ENCODE results near the gene DLL4.

DLL4 gene

DNA sequence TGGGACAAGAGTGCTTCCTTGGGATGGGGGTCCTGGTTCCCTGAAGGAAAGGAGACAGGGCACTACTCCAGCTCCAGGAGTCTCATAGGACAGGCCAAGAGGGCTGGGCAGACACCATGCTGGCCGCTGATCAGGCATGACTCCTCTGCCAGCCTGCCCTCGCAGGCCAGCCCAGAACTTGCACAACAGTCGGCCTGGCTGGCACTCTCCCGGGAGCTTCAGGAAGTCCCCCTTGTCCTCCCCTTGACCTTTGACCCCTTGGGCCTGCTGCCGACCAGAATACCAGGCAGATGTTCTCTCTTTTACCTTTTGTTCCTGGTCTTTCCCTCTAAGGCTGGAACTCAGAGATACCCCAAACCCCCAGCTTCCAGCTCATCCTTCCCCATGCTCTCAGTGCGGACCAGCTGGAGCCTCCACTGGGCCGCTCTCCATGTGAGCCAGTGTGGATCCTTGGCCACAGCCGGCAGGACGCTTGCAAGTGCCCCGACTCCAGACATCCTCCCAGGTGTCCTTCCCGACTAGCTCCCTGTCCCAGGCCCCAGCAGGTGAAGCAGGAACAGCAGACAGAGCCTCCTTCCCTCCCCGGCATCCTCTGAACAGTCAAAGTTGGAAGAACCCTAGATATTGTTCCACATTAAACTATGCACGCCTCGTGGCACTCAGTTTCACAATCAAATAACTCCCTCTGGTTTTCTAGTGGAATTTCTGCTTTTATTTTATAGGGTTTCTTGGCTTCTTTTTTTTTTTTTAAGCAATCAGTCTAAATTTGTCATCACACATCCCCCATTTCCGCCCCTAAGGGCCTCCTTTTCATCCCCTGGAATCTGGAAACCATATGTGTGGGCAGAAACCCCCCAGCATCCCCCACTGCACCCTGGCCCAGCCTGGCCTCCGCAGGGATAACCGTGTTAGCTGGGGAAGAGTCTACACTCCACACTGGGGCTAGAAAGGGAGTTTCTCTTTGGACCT is 19.2 kb upstream of the DLL4 start:
- no peak overlapping the region for H3K27ac ChIP-seq
- TF ChIP-seq, protein P1, sequence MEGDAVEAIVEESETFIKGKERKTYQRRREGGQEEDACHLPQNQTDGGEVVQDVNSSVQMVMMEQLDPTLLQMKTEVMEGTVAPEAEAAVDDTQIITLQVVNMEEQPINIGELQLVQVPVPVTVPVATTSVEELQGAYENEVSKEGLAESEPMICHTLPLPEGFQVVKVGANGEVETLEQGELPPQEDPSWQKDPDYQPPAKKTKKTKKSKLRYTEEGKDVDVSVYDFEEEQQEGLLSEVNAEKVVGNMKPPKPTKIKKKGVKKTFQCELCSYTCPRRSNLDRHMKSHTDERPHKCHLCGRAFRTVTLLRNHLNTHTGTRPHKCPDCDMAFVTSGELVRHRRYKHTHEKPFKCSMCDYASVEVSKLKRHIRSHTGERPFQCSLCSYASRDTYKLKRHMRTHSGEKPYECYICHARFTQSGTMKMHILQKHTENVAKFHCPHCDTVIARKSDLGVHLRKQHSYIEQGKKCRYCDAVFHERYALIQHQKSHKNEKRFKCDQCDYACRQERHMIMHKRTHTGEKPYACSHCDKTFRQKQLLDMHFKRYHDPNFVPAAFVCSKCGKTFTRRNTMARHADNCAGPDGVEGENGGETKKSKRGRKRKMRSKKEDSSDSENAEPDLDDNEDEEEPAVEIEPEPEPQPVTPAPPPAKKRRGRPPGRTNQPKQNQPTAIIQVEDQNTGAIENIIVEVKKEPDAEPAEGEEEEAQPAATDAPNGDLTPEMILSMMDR (conservative IDR thresholded peaks at IDR 0.05), result no peak
- TF ChIP-seq ZFX (IDR thresholded peaks at IDR 0.05), result no peak

GRCh38 chr15:40911141-40911540 is 18.0 kb upstream of the DLL4 start:
- no peak for TF ChIP-seq ZFX (IDR thresholded peaks at IDR 0.05)
- TF ChIP-seq, protein P1 (conservative IDR thresholded peaks at IDR 0.05), result no peak
- H3K27ac ChIP-seq, result no peak overlapping the region

DNA sequence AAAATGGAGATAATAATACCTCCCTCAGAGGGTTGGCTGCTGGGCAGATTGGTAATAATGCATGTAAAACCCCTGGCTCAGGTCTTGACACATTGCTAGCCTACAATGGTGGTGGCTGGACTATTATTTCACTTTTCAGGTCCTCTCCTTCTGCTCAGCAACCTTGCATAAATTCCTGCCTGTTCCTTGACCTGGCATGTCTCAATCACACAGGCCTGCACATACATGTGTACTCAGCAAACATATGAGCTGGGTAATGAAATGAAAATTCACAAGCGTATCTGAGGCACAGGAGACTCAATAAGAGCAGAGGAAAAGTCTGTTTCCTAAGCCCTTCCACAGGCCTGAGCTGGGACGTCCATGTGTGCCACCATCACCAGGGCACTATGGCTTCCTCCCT is 17.4 kb upstream of the DLL4 start:
- no peak for TF ChIP-seq ZFX (IDR thresholded peaks at IDR 0.05)
- TF ChIP-seq, protein P1 (conservative IDR thresholded peaks at IDR 0.05), result no peak
- H3K27ac ChIP-seq, result no peak overlapping the region

GRCh38 chr15:40912478-40912877 is 16.7 kb upstream of the DLL4 start:
- TF ChIP-seq ZFX (IDR thresholded peaks at IDR 0.05), result no peak
- TF ChIP-seq, protein P1 (conservative IDR thresholded peaks at IDR 0.05), result no peak
- no peak overlapping the region for H3K27ac ChIP-seq

DNA sequence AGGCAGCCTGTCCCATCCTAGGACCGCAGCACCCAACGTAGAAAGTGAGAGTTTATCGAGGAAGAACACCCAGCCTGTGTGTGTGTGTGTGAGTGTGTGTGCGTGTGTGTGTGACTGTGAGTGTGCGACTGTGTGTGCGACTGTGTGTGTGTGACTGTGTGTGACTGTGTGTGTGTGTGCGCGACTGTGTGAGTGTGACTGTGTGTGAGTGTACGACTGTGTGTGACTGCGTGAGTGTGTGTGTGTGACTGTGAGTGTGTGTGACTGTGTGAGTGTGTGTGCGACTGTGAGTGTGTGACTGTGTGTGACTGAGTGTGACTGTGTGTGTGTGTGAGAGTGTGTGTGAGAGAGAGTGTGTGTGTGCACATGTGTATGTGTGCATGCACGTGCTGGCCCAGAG is 15.1 kb upstream of the DLL4 start:
- H3K27ac ChIP-seq, result no peak overlapping the region
- no peak for TF ChIP-seq ZFX (IDR thresholded peaks at IDR 0.05)
- TF ChIP-seq, protein P1 (conservative IDR thresholded peaks at IDR 0.05), result no peak

DNA sequence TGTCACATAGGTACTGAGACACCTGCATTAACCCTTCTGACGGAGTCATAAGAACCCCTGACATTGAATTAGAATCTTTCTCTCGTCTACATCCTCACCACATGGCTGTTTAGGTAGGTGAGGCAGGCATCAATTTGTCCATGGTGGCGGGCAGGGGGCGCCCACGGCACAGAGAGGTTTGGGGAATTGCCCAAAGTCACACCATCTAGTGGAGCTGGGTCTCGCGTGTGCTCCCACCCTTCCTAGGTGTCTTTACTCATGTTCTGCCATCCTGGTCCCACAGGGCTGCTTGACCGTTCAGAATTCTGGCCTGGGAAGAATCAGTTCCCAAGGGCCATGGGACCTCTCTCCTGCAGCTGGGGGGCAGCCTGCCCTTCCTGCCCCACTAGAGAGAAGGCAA is 14.7 kb upstream of the DLL4 start:
- no peak overlapping the region for H3K27ac ChIP-seq
- TF ChIP-seq, protein P1 (conservative IDR thresholded peaks at IDR 0.05), result no peak
- no peak for TF ChIP-seq ZFX (IDR thresholded peaks at IDR 0.05)

DNA sequence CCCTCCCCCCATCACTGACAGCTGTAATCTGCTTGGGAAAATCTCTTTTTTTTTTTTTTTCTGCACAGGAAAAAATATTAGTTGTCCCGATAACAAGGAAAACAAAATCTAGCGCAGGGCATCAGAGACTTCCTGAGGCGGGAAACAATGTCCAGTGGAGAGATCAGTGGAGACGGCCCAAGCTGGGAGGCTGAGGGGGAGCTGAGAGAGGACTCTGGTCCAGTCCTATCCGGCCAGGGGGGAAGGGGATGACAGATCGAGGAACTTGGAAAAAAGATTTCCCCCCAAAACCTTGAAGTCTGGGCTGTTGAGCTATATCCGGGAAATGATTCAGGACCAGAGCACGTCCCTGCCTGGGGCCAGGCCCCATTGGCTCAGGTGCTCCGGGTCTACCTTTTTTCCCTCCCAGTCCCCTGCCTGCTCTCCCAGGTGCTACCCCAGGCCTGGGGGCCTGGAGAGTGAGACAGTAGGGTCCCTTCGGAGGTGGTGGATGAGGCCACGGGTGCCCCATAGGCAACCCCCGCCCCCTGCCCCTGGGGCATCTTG is 14.0 kb upstream of the DLL4 start:
- no peak overlapping the region for H3K27ac ChIP-seq
- no peak for TF ChIP-seq ZFX (IDR thresholded peaks at IDR 0.05)

Measured in C4-2B (cell line).